Activated gamma-delta T cell (primary cell): Measurements from ENCODE around the gene ITFG1.
"Not testable (repeated sequence)": the region's sequence is repeated elsewhere in the genome, so short reads cannot be mapped to it uniquely, and the experiment has no call there.

Experiments
- DNase-seq: peaks from one replicate; lab custom pipeline; 2025; lab: John Stamatoyannopoulos, UW

The ITFG1 gene

GRCh38 chr16:47473792-47474191, 12.9 kb upstream of the ITFG1 start:
- no peak for DNase-seq

DNA sequence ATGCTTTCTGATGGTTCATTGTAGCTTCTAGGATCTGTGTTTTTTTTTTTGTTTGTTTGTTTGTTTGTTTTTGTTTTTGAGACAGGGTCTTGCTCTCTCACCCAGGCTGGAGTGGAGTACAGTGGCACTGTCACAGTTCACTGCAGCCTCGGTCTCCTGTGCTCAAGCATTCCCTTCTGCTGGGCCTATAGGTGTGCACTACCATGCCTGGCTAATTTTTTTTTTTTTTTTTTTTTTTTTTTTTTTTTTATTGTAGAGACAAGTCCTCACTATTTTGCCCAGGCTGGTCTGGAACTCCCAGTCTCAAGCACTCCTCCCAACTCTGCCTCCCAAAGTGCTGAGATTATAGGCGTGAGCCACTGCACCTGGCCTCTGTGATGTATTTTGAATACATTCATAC, 12.1 kb upstream of the ITFG1 start:
- DNase-seq, result not testable (repeated sequence)

GRCh38 chr16:47470810-47471209, 9.9 kb upstream of the ITFG1 start:
- DNase-seq, result no peak

- DNase-seq, result no peak
Measured at GRCh38 chr16:47470211-47470610, 9.3 kb upstream of the ITFG1 start.

DNA sequence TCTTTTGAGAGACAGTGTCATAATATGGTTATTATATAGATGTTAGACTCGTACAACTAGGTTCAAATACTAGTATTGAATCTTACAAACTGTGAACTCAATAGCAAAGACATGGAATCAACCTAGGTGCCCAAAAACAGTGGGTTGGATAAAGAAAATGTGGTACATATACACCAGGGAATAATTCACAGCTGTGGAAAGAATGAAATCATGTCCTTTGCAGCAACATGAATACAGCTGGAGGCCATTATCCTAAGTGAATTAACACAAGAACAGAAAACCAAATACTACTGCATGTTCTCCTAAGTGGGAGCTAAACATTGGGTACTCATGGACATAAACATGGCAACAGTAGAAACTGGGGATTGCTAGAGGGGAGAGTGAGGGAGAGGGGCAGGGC, 8.4 kb upstream of the ITFG1 start:
- no peak for DNase-seq

GRCh38 chr16:47468070-47468689, 7.3 kb upstream of the ITFG1 start:
- DNase-seq, result not testable (repeated sequence)

DNA sequence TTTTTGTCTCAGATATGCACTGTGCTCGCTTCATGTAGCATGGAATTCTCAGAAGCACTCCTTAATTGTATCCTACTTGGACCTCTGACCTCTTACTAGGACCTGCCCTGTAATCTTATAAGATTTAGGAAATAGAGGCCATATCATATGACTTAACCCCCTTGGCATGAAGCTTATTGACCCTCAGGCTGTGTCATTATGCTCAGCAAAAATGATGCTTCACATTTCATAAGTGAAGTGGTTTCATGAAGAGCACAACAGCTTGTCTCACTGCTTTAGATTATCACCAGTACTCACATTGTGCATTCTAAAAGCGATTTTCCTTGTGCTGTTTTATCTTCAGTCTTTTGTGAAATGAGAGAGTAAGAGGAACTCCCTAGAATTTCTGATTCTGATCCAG, 6.6 kb upstream of the ITFG1 start:
- no peak for DNase-seq

DNA sequence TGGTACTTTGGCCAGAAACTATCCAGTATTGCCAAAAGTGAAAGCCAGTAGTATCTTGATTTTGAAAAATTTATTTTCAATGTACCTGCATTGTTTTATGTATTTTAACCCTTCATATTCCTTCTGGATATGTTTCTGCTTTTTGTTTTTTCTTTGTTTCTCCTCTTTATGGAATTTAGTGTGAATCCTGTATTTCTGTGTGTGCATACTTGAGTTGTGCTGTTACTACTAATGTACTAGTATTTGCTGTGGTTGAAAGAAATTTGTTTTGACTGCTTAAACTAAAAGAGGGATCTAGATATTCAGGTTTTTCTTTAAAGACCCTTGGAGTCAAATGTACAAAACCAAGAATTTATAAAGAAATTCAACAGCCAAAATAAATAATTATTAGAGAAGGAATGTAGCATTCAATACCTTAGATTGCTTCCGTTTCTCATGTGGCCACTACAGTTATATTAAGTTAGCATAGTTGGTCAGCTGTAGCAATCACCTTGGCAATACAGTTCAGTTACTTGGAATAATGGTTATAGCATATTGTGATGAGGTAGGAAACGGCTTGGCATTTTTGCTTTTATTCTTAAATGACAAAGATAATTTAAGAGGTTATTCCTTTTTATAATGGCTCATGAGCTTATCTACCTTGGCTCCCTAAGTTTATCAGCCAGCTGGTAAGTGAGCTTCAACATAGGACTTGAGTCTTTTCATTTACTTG, 5.2 kb upstream of the ITFG1 start:
- no peak for DNase-seq

DNA sequence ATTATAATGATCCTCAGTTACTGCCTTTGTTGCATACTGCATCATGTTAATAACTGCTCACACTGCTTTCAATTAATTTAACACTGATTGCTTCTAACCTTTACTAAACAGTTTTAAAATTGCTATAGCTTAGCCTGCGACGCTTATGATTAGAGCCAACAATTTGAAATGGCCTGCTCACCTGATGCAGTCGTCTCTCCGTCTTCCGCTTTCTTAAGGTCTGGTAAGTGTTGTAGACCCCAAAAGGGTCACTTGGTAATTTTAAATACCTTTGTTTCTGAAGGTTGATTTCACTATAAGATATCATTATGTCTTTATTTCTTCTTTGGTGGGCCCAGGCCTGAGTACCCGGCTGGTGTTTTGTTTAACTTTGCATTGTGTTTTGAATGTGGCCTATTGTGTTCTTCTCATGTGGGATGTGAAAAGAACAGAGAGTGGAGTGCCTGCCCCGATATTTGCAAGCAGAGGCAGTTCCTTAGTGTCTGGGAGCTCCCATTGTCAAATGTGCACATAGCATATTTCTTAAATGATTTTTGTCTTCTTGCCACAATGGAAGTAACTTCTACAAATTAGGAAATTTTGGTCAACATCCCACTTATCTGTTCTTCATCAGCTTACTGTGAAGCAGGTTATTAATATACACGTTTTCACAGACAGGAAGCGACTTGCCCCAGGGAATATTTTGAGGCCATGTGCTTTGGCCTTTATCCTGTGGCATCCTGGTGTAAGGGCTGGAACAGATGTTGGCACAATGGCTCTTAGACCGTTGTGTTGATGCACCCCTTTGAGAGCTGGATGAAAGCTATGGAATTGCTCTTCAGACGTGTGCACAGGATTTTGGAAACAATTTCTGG, 3.1 kb upstream of the ITFG1 start:
- DNase-seq, result no peak

- DNase-seq, result no peak
Measured at GRCh38 chr16:47461598-47462266, 869 bp upstream of the ITFG1 start.

DNA sequence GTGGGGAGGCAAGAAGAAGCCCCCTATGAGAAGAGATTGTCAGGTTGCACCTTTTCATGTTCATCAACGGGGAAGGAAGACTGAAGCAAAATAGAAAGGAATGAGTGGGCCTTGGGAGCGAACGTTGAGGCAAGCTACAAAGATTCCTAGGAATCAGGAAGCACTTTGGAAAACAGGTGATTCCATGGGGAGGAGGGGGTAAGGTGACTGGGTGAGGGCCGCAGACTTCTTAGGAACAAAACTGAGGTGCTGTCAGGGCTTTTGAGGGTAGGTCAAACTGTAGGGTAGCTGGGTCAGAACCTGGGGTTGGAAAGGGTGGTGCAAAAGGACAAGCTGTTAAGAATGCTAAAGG, 528 bp downstream of the ITFG1 start:
- DNase-seq, result no peak

DNA sequence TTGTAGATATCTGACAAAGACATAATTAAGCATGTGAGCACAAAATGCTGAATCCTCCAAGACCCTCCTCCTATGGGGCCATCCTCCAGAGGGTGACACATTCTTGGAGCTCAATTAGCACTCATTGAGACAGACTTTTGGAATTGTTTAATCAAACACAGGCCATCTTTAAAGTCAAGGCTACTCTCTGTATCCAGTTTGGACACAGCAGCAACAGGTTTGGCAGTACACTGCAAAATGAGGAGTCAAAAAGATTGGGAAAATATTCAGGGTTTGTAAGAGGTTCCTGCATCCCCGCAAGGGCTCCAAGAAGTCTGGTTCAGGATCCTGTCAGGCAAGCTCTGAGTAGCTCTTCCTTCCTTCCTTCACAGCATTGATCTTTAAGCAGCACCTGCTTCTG, 1.3 kb downstream of the ITFG1 start:
- DNase-seq, result no peak

DNA sequence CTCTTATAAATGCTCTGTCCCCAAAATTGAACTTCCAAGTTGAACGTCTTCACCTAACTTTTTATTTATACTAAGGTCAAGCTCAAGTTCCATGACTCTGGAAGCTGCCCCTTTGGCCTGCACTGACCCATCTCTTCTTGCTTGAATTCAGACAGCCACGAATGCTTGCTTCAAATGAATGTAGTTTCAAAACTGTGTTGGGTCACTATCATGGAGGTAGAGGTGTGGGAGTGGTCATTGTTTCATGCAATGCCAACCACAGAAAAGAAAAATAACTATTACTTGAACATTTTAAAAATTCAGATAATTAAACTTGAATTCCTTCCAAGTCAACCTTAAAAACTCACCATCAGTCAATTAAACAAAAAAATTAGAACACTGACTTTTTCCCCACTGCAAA, 2.5 kb downstream of the ITFG1 start:
- DNase-seq, result no peak

- DNase-seq, result no peak
Measured at GRCh38 chr16:47449788-47450187, 11.1 kb downstream of the ITFG1 start.

DNA sequence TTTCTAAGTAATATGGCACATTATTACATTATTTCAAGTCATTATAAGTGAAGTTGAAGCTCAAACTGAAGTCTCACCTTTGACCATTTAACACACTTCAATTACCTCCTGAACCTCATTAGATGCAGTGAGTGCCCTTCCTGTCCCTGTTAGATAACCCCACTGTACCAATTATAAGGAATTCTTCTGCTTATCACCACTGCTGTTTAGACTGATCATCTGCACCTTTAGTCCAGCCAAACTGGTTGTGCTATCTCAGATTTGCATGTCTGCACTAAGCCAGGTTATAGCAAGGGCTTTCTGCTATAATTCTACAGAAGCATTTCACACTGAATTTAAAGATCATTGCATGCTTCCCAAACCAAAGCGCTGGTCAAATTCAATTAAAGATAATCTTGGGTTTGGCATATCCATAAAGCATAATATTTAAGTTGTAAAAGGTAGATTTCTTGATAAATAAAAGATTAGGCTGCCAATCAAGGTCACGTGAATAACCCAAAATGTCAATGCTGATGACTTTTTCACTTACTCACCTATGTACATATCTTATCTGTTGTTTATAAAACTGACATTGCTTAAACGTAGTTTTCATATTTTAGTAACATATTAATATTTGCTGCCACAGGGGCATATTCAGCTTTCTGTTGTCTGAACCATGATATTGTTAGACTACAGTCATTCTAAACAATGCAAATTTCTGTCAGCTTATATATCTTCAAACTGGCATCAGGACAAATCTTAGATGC, 11.9 kb downstream of the ITFG1 start:
- DNase-seq, result no peak

- no peak for DNase-seq
Measured at GRCh38 chr16:47446431-47446830, 14.4 kb downstream of the ITFG1 start.

DNA sequence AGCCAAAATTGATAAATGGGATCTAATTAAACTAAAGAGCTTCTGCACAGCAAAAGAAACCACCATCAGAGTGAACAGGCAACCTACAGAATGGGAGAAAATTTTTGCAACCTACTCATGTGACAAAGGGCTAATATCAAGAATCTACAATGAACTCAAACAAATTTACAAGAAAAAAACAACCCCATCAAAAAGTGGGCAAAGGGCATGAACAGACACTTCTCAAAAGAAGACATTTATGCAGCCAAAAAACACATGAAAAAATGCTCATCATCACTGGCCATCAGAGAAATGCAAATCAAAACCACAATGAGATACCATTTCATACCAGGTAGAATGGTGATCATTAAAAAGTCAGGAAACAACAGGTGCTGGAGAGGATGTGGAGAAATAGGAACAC, 18.0 kb downstream of the ITFG1 start:
- DNase-seq, result not testable (repeated sequence)

GRCh38 chr16:47440066-47440465, 20.8 kb downstream of the ITFG1 start:
- not testable (repeated sequence) for DNase-seq

DNA sequence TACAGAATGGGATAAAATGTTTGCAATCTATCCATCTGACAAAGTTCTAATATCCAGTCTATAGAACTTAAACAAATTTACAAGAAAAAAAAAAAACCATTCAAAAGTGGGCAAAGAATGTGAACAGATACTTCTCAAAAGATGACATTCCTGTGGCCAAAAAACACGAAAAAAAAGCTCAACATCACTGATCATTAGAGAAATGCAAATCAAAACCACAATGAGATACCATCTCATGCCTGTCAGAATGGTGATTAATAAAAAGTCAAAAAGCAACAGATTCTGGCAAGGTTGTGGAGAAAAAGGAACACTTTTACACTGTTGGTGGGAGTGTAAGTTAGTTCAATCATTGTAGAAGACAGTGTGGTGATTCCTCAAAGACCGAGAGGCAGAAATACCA, 26.6 kb downstream of the ITFG1 start:
- DNase-seq, result not testable (repeated sequence)

- no peak for DNase-seq
Measured at GRCh38 chr16:47431960-47432359, 28.9 kb downstream of the ITFG1 start.

- DNase-seq, result no peak
Measured at GRCh38 chr16:47426806-47427205, 34.1 kb downstream of the ITFG1 start.

- no peak for DNase-seq
Measured at GRCh38 chr16:47424846-47425245, 36.0 kb downstream of the ITFG1 start.
